Stimulated activated CD8-positive, alpha-beta memory T cell treated with anti-CD3 and anti-CD28 coated beads, Interleukin-15, amount 100 ng/mL, for 24 hours (primary cell): Measurements from ENCODE around the gene ERCC4.

Experiments
- DNase-seq: peaks from one replicate; pipeline ENCODE4 v3.0.0-alpha.2; 2020; ENCODE audit warnings: low read depth

ERCC4 gene

GRCh38 chr16:13911306-13911705 lies 8.6 kb upstream of the ERCC4 start:
- DNase-seq: no peak

GRCh38 chr16:13911871-13912270 lies 8.1 kb upstream of the ERCC4 start:
- DNase-seq: no peak

GRCh38 chr16:13912891-13913290 lies 7.1 kb upstream of the ERCC4 start:
- DNase-seq: no peak

- no peak for DNase-seq
Observed at GRCh38 chr16:13913374-13914292, 6.3 kb upstream of the ERCC4 start.

- no peak for DNase-seq
Observed at GRCh38 chr16:13915033-13915635, 4.8 kb upstream of the ERCC4 start.

- DNase-seq: no peak
Observed at GRCh38 chr16:13919330-13919682, 648 bp upstream of the ERCC4 start.

GRCh38 chr16:13920510-13920818 lies 510 bp downstream of the ERCC4 start:
- no peak for DNase-seq

- DNase-seq: no peak
Observed at GRCh38 chr16:13921328-13921727, 1.4 kb downstream of the ERCC4 start.

GRCh38 chr16:13923703-13924298 lies 3.8 kb downstream of the ERCC4 start:
- DNase-seq: no peak

- DNase-seq: no peak
Observed at GRCh38 chr16:13926464-13926863, 6.5 kb downstream of the ERCC4 start.

GRCh38 chr16:13926891-13927290 lies 6.9 kb downstream of the ERCC4 start:
- DNase-seq: no peak

- no peak for DNase-seq
Observed at GRCh38 chr16:13928646-13929045, 8.7 kb downstream of the ERCC4 start.

GRCh38 chr16:13931845-13932244 lies 11.9 kb downstream of the ERCC4 start:
- DNase-seq: no peak

- no peak for DNase-seq
Observed at GRCh38 chr16:13935408-13935807, 15.5 kb downstream of the ERCC4 start.

- DNase-seq: no peak
Observed at GRCh38 chr16:13936155-13936554, 16.2 kb downstream of the ERCC4 start.

- no peak for DNase-seq
Observed at GRCh38 chr16:13936596-13937081, 16.7 kb downstream of the ERCC4 start.

GRCh38 chr16:13937411-13937810 lies 17.5 kb downstream of the ERCC4 start:
- DNase-seq: no peak

- DNase-seq: no peak
Observed at GRCh38 chr16:13938480-13938879, 18.5 kb downstream of the ERCC4 start.

- DNase-seq: no peak
Observed at GRCh38 chr16:13939821-13940220, 19.9 kb downstream of the ERCC4 start.

- no peak for DNase-seq
Observed at GRCh38 chr16:13940397-13940933, 20.5 kb downstream of the ERCC4 start.

GRCh38 chr16:13944816-13945215 lies 24.9 kb downstream of the ERCC4 start:
- no peak for DNase-seq

GRCh38 chr16:13945744-13946485 lies 26.0 kb downstream of the ERCC4 start:
- DNase-seq: no peak
